Keratinocyte (primary cell): ENCODE data around the gene ENO4. TPM values are rescaled to one million over a fixed set of nuclear protein-coding genes. Genes with fewer than 3 reads are reported as not detected.

Experiments
- DNase-seq: peaks from one replicate; pipeline ENCODE4 v3.0.0-alpha.2; 2011; ENCODE audit warnings: low read depth, missing footprints, low spot score
- FAIRE-seq: peaks from 2 replicates; lab custom pipeline; 2011; peaks lifted over from hg19 to GRCh38; lab: Jason Lieb, UNC
- H2AFZ ChIP-seq: 2 replicates; pipeline ENCODE4 v1.6.0; 2012; ENCODE audit warnings: low read length, control low read depth, inconsistent platforms; ENCODE audit not compliant: control insufficient read depth
- H3K27ac ChIP-seq: 2 replicates; pipeline ENCODE4 v1.5.1; 2011; ENCODE audit warnings: low read length; ENCODE audit not compliant: control insufficient read depth, insufficient read depth
- H3K27me3 ChIP-seq: 3 replicates; pipeline ENCODE4 v1.6.0; 2011; ENCODE audit warnings: low read length; ENCODE audit not compliant: control insufficient read depth, insufficient read depth; ENCODE audit errors: extremely low read depth
- H3K36me3 ChIP-seq, 2 experiments: 2 replicates in 1 of 2; 3 replicates in 1 of 2; pipeline ENCODE4 v1.5.1; 2011; ENCODE audit warnings: low read length in 2 of 2, mild to moderate bottlenecking in 1 of 2; ENCODE audit not compliant: control insufficient read depth in 2 of 2, insufficient read depth in 2 of 2; ENCODE audit errors: extremely low read depth in 1 of 2
- H3K4me1 ChIP-seq: 3 replicates; pipeline ENCODE4 v1.5.1; 2011; ENCODE audit warnings: low read length; ENCODE audit not compliant: control insufficient read depth, insufficient read depth; ENCODE audit errors: extremely low read depth
- H3K4me2 ChIP-seq: 3 replicates; pipeline ENCODE4 v1.6.0; 2011; ENCODE audit warnings: low read depth, low read length; ENCODE audit not compliant: control insufficient read depth, insufficient read depth; ENCODE audit errors: extremely low read depth
- H3K4me3 ChIP-seq, 3 experiments: fragments of 200-600 bp in 1 of 3; sonication (generic) in 1 of 3; 2 replicates in 2 of 3; 3 replicates in 1 of 3; pipeline ENCODE4 v1.5.1; 2011 to 2016; ENCODE audit warnings: low read length in 3 of 3, mild to moderate bottlenecking in 3 of 3, control low read depth in 2 of 3, inconsistent platforms in 1 of 3, low read depth in 1 of 3, mixed read lengths in 1 of 3, mixed run types in 1 of 3, moderate library complexity in 1 of 3; ENCODE audit not compliant: control insufficient read depth in 2 of 3, insufficient read depth in 2 of 3; ENCODE audit errors: extremely low read depth in 1 of 3
- H3K79me2 ChIP-seq: 2 replicates; pipeline ENCODE4 v1.6.0; 2012; ENCODE audit warnings: low read length; ENCODE audit not compliant: control insufficient read depth, insufficient read depth
- H3K9ac ChIP-seq: 3 replicates; pipeline ENCODE4 v1.6.0; 2011; ENCODE audit warnings: low read length; ENCODE audit not compliant: control insufficient read depth, insufficient read depth; ENCODE audit errors: extremely low read depth
- H3K9me1 ChIP-seq: 3 replicates; pipeline ENCODE4 v1.6.0; 2011; ENCODE audit warnings: low read length; ENCODE audit not compliant: control insufficient read depth, insufficient read depth; ENCODE audit errors: extremely low read depth
- H3K9me3 ChIP-seq: 2 replicates; pipeline ENCODE4 v1.5.1; 2012; ENCODE audit warnings: low read depth, low read length; ENCODE audit not compliant: control insufficient read depth
- H4K20me1 ChIP-seq: 3 replicates; pipeline ENCODE4 v1.6.0; 2011; ENCODE audit warnings: low read length; ENCODE audit not compliant: control insufficient read depth, insufficient read depth; ENCODE audit errors: extremely low read depth
- EZH2 ChIP-seq: IDR thresholded peaks from one replicate; pipeline ENCODE4 v1.6.1; 2012; ENCODE audit warnings: inconsistent platforms, mild to moderate bottlenecking, low read length, moderate library complexity
- dilution Hi-C: fragments of 300-500 bp; cut with MboI; formaldehyde crosslinking; loops from one replicate; pipeline ENCODE4 v1.7.0; 2020; ENCODE audit warnings: low sequenced_read_pairs; ENCODE audit not compliant: extremely low pct_ligation_motif_present
- polyA plus RNA-seq, 5 experiments: library from polyadenylated mRNA; depleted of rRNA in 3 of 5; stranded (reverse) in 3 of 5; stranded (forward) in 1 of 5; unstranded in 1 of 5; fragments of >200 nt; gene quantifications; 1 replicate in 1 of 5; 2 replicates in 3 of 5; 3 replicates in 1 of 5; pipeline versions ENCODE4 v1.2.1 to v1.2.3, GENCODE V29; 2011 to 2012; ENCODE audit warnings: missing spikeins in 2 of 5, low read depth in 1 of 5, low replicate concordance in 1 of 5
- TF ChIP-seq, protein P1 (sequence below), 3 experiments: IDR thresholded peaks in 1 of 3; conservative IDR thresholded peaks in 1 of 3; optimal IDR thresholded peaks in 1 of 3; 2 replicates in 2 of 3; 3 replicates in 1 of 3; pipeline versions ENCODE3 to v1.5.1; 2011; ENCODE audit warnings: low read length in 3 of 3, mild to moderate bottlenecking in 3 of 3, moderate library complexity in 2 of 3, control low read depth in 1 of 3, inconsistent platforms in 1 of 3; ENCODE audit not compliant: insufficient read depth in 2 of 3; ENCODE audit errors: extremely low read depth in 1 of 3

ENO4 gene
- polyA plus RNA-seq, 1 donor (not counting 4 experiments of a cell fraction or from before 2014, with no cell fraction given), result 0.35 TPM

DNA sequence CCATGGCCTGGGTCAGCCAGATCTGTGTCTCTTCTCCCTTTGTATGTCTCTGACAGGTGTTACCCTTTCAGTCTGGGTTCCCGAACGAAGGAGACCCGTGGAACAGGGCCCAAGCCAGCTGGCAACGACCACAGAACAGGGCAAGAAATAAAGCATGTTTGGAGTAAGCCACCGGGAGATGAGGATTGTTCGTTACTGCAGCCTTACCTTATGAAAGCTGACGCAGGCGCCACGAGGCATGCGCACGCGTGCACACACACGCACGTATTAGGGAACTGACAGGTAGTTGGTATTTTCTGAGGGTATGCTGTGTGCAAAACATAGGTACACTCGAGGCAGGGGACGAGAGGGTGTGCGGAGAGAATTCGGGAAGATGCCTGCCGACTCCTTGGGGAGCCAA, 46.4 kb upstream of the ENO4 start:
- H3K27ac ChIP-seq, result no peak overlapping the region
- H3K9me3 ChIP-seq, result no peaks in the 10 kb centered on the region
- no peaks in the 10 kb centered on the region for H3K9me1 ChIP-seq
- H3K4me2 ChIP-seq, result no peak overlapping the region
- peaks cover 6% of the 10 kb centered on the region for H3K27me3 ChIP-seq
- no peak overlapping the region for H3K4me3 ChIP-seq
- dilution Hi-C loops, result no loop called here
- DNase-seq, result no peak
- TF ChIP-seq, protein P1, sequence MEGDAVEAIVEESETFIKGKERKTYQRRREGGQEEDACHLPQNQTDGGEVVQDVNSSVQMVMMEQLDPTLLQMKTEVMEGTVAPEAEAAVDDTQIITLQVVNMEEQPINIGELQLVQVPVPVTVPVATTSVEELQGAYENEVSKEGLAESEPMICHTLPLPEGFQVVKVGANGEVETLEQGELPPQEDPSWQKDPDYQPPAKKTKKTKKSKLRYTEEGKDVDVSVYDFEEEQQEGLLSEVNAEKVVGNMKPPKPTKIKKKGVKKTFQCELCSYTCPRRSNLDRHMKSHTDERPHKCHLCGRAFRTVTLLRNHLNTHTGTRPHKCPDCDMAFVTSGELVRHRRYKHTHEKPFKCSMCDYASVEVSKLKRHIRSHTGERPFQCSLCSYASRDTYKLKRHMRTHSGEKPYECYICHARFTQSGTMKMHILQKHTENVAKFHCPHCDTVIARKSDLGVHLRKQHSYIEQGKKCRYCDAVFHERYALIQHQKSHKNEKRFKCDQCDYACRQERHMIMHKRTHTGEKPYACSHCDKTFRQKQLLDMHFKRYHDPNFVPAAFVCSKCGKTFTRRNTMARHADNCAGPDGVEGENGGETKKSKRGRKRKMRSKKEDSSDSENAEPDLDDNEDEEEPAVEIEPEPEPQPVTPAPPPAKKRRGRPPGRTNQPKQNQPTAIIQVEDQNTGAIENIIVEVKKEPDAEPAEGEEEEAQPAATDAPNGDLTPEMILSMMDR (optimal IDR thresholded peaks at IDR 0.05 in 1 of 3, IDR thresholded peaks at IDR 0.05 in 1 of 3, conservative IDR thresholded peaks at IDR 0.05 in 1 of 3; ENCODE audit: extremely low read depth in 1 of 3, insufficient read depth in 2 of 3, low read length in 3 of 3), result no peak
- no peak for TF ChIP-seq EZH2
- no peaks in the 10 kb centered on the region for H3K4me1 ChIP-seq
- H4K20me1 ChIP-seq, result no peaks in the 10 kb centered on the region
- no peak overlapping the region for H3K9ac ChIP-seq
- H3K79me2 ChIP-seq, result no peaks in the 10 kb centered on the region
- H2AFZ ChIP-seq, result no peak overlapping the region
- no peaks in the 10 kb centered on the region for H3K36me3 ChIP-seq
- FAIRE-seq, result no peak

DNA sequence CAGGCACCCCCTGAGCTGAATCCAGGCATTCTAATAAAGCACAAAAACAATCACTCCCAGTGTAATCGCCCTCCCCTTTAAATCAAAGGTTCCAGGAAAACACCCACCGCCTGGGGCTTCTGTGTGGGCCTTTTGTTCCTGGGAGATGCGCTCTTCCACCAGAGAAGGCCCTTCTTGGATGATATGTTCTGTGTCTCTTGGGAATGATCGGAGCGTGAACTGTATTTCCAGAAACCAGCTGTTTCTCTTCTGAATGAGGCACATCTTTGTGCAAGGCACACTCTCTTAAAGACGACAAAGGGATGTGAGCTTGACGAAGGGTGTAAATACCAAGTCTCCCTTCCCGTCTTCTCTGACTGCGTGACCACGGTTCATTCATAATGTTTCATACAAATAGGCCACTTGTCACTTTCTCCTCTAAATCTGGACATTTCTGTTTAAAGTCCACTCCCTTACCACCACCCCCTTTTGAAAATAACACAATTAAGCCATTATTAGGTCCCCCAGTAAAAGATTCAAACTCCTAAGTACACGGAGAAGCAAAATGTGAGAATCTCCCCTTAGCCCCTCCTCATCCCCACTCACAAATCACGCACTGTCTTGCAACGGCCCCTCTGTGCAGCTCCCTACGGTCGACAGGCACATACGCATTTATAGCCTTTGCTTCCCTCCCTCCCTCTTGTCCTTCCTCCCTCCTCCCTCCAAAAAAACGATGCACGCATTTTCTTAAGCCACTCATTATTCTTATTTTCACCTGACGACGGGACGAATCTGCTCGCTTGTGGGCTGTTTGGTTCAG, 45.6 kb upstream of the ENO4 start:
- H3K9me3 ChIP-seq, result no peaks in the 10 kb centered on the region
- no peaks in the 10 kb centered on the region for H3K36me3 ChIP-seq
- no peak for FAIRE-seq
- H3K79me2 ChIP-seq, result no peaks in the 10 kb centered on the region
- H2AFZ ChIP-seq, result no peak overlapping the region
- H3K27me3 ChIP-seq, result peaks cover 6% of the 10 kb centered on the region
- no peaks in the 10 kb centered on the region for H4K20me1 ChIP-seq
- no peak overlapping the region for H3K27ac ChIP-seq
- H3K4me3 ChIP-seq, result no peak overlapping the region
- TF ChIP-seq, protein P1 (optimal IDR thresholded peaks at IDR 0.05 in 1 of 3, IDR thresholded peaks at IDR 0.05 in 1 of 3, conservative IDR thresholded peaks at IDR 0.05 in 1 of 3; ENCODE audit: extremely low read depth in 1 of 3, insufficient read depth in 2 of 3, low read length in 3 of 3), result no peak
- TF ChIP-seq EZH2, result no peak
- H3K9ac ChIP-seq, result no peak overlapping the region
- no peaks in the 10 kb centered on the region for H3K4me1 ChIP-seq
- dilution Hi-C loops, result no loop called here
- DNase-seq, result no peak
- H3K9me1 ChIP-seq, result no peaks in the 10 kb centered on the region
- no peak overlapping the region for H3K4me2 ChIP-seq
